ENCODE results near the gene ARL15. TPM values are rescaled to one million over a fixed set of nuclear protein-coding genes. Genes with fewer than 3 reads are reported as not detected.

The ARL15 gene
- total and polyA plus RNA-seq, 2 of the 4 experiments (the other 2 are of a cell fraction): 7.3 to 19.2 TPM

GRCh38 chr5:53906736-53907135, 403.6 kb downstream of the ARL15 start:
- H3K9me1 ChIP-seq (ENCODE audit: insufficient read depth, low read length): no peaks in the 10 kb centered on the region
- TF ChIP-seq MAFK (IDR thresholded peaks at IDR 0.05; ENCODE audit: low read depth, low read length) (no peak), FOS (IDR thresholded peaks at IDR 0.05; ENCODE audit: low read depth, low read length) (no peak), NFE2L2 (IDR thresholded peaks at IDR 0.05; ENCODE audit: low read depth, low read length) (no peak), USF2 (IDR thresholded peaks at IDR 0.05; ENCODE audit: low read depth, low read length) (no peak), CHD1 (IDR thresholded peaks at IDR 0.05; ENCODE audit: low read depth, low read length) (no peak), ELK1 (IDR thresholded peaks at IDR 0.05; ENCODE audit: borderline replicate concordance, low read depth, low read length) (no peak), RAD21 (IDR thresholded peaks at IDR 0.05; ENCODE audit: low read length) (no peak), BHLHE40 (IDR thresholded peaks at IDR 0.05; ENCODE audit: low read depth, low read length) (no peak), MXI1 (IDR thresholded peaks at IDR 0.05; ENCODE audit: borderline replicate concordance, low read depth, low read length) (no peak), MAZ (IDR thresholded peaks at IDR 0.05; ENCODE audit: borderline replicate concordance, low read depth, low read length) (no peak), SMC3 (IDR thresholded peaks at IDR 0.05; ENCODE audit: low read depth, low read length) (no peak), CEBPB (IDR thresholded peaks at IDR 0.05; ENCODE audit: low read depth, low read length) (no peak), RFX5 (IDR thresholded peaks at IDR 0.05; ENCODE audit: low read depth, low read length) (no peak)
- H3K36me3 ChIP-seq (ENCODE audit: control insufficient read depth, insufficient read depth, low read length): no peaks in the 10 kb centered on the region
- no peak overlapping the region for H3K9ac ChIP-seq (ENCODE audit: low read depth, low read length)
- H3K79me1 ChIP-seq (ENCODE audit: low read depth in 1 of 2, low read length in 2 of 2): no peaks in the 10 kb centered on the region
- H4K91ac ChIP-seq (ENCODE audit: insufficient read depth, low read depth, low read length): no peak overlapping the region
- H2BK15ac ChIP-seq (ENCODE audit: low read depth, low read length): no peak overlapping the region
- no peaks in the 10 kb centered on the region for H3K9me3 ChIP-seq (ENCODE audit: control insufficient read depth, insufficient read depth, low read length)
- no peak overlapping the region for H3K14ac ChIP-seq (replicated peaks; ENCODE audit: low read depth, low read length)
- H4K8ac ChIP-seq (ENCODE audit: low read depth in 2 of 2, low read length in 2 of 2): no peak overlapping the region
- no peak overlapping the region for H3K4me2 ChIP-seq (ENCODE audit: low read depth, low read length)
- in situ Hi-C loops (cut with MboI; ENCODE audit: low sequenced_read_pairs): no loop called here
- ChIA-PET POLR2A (ENCODE audit: unreplicated experiment) (no interaction called here), CTCF (no interaction called here)
- H2BK5ac ChIP-seq (ENCODE audit: low read depth, low read length, poor library complexity, severe bottlenecking): no peak overlapping the region
- H3K18ac ChIP-seq (ENCODE audit: low read depth, low read length): no peak overlapping the region
- H3K23ac ChIP-seq (ENCODE audit: low read depth, low read length): no peak overlapping the region
- no peak overlapping the region for H2BK120ac ChIP-seq (ENCODE audit: low read depth, low read length)
- H4K20me1 ChIP-seq (ENCODE audit: insufficient read depth, low read length): no peaks in the 10 kb centered on the region
- DNase-seq (no peak), ATAC-seq (ENCODE audit: low read depth) (no peak)
- 100% methylated on average over 1 of the region's 1 CpG; no CpG with 5 or more reads in 1 of the 2 experiments for WGBS, 2 experiments (ENCODE audit: extremely low coverage in 2 of 2, insufficient read length in 1 of 2)
- H2AK9ac ChIP-seq (replicated peaks; ENCODE audit: low read depth, low read length, poor library complexity): no peak overlapping the region
- no peak overlapping the region for H2AFZ ChIP-seq (replicated peaks; ENCODE audit: low read length, poor library complexity)
- dilution Hi-C loops (cut with HindIII; ENCODE audit: low sequenced_read_pairs, unreplicated experiment): no loop called here
- intact Hi-C loops (cut with micrococcal nuclease): no loop called here
- H3K4ac ChIP-seq (ENCODE audit: low read depth, low read length): no peak overlapping the region
- no peak overlapping the region for H2BK20ac ChIP-seq (ENCODE audit: low read depth, low read length)
- H3K27ac ChIP-seq (ENCODE audit: insufficient read depth, low read length): no peak overlapping the region
- H2AK5ac ChIP-seq (ENCODE audit: low read depth, low read length): no peak overlapping the region
- no peaks in the 10 kb centered on the region for H3K4me1 ChIP-seq (ENCODE audit: control insufficient read depth, insufficient read depth, low read length)
- no TSS peak for BruUV-seq (replicated peaks)
- H3K27me3 ChIP-seq (ENCODE audit: control insufficient read depth, insufficient read depth, low read length): no peaks in the 10 kb centered on the region
- no peak overlapping the region for H3K4me3 ChIP-seq (ENCODE audit: insufficient read depth, low read depth, low read length)
- H3K56ac ChIP-seq (ENCODE audit: extremely low read depth, insufficient read depth, low read length): no peak overlapping the region
- no peak overlapping the region for H4K5ac ChIP-seq (ENCODE audit: low read depth, low read length)
